Measurements from ENCODE around the gene IGSF6. TPM values are rescaled to one million over a fixed set of nuclear protein-coding genes. Genes with fewer than 3 reads are reported as not detected.

Gene IGSF6
- total and polyA plus RNA-seq, 2 of the 8 experiments (the other 6 are each of a cell fraction or from before 2014, with no cell fraction given) = not detected

GRCh38 chr16:21619765-21620425, 32.5 kb downstream of the IGSF6 start:
- Histone ChIP-seq H3K36me3 (ENCODE audit: control insufficient read depth in 2 of 4, insufficient read depth in 4 of 4, low read length in 3 of 4) (peaks cover 0 to 16% (median 4%) of the 10 kb centered on the region in 4 experiments; a peak in 4 of 8 replicates), H3K79me2 (ENCODE audit: control insufficient read depth in 1 of 2, insufficient read depth in 2 of 2, low read length in 2 of 2) (peaks cover 0 to 23% of the 10 kb centered on the region in 2 experiments; a peak in 2 of 4 replicates), H2BK20ac (ENCODE audit: low read length) (no peak overlapping the region), H3K18ac (ENCODE audit: extremely low read depth, low read length) (no peak overlapping the region), H2BK5ac (ENCODE audit: low read depth, low read length) (no peak overlapping the region), H3K4me2 (ENCODE audit: insufficient read depth in 1 of 2, low read depth in 2 of 2, low read length in 2 of 2) (no peak overlapping the region), H3K56ac (replicated peaks; ENCODE audit: insufficient read length, low read depth, low read length) (no peak overlapping the region), H4K20me1 (replicated peaks in 1 of 2; ENCODE audit: control insufficient read depth in 1 of 2, insufficient read depth in 2 of 2, low read length in 2 of 2) (no peaks in the 10 kb centered on the region), H2AFZ (ENCODE audit: low read length) (no peak overlapping the region), H2BK120ac (replicated peaks; ENCODE audit: low read depth, low read length) (no peak overlapping the region), H4K91ac (replicated peaks; ENCODE audit: insufficient read length, low read length) (no peak overlapping the region), H3K4ac (replicated peaks; ENCODE audit: insufficient read length, low read depth, low read length) (no peak overlapping the region), H2BK12ac (ENCODE audit: low read depth, low read length) (no peak overlapping the region), H3K79me1 (ENCODE audit: low read depth, low read length) (peaks cover 2% of the 10 kb centered on the region), H3K27me3 (replicated peaks in 1 of 4; ENCODE audit: control insufficient read depth in 3 of 4, extremely low read depth in 1 of 4, insufficient read depth in 3 of 4, low read length in 3 of 4) (no peaks in the 10 kb centered on the region), H3K23ac (ENCODE audit: insufficient read length) (no peak overlapping the region), H3K14ac (ENCODE audit: insufficient read length) (no peak overlapping the region), H3K4me3 (ENCODE audit: extremely low read depth in 1 of 4, insufficient read depth in 2 of 4, low read depth in 3 of 4, low read length in 4 of 4) (no peak overlapping the region), H3K23me2 (ENCODE audit: low read depth, low read length) (no peaks in the 10 kb centered on the region; the same call in 1 of the 2 replicates), H4K8ac (ENCODE audit: extremely low read depth, insufficient read depth, low read length) (no peak overlapping the region), H2AK5ac (ENCODE audit: low read depth, low read length) (no peak overlapping the region), H3K4me1 (replicated peaks in 1 of 4; ENCODE audit: control insufficient read depth in 3 of 4, insufficient read depth in 4 of 4, low read length in 3 of 4) (no peaks in the 10 kb centered on the region), H3K9me3 (ENCODE audit: insufficient read depth in 2 of 2, low read depth in 1 of 2, low read length in 1 of 2) (no peaks in the 10 kb centered on the region), H4K5ac (ENCODE audit: insufficient read length, low read depth, low read length) (no peak overlapping the region), H3K27ac (ENCODE audit: low read depth, low read length) (no peak overlapping the region), H3K9ac (replicated peaks in 1 of 4; ENCODE audit: extremely low read depth in 1 of 4, low read depth in 3 of 4, low read length in 3 of 4) (no peak overlapping the region), H2BK15ac (ENCODE audit: low read length) (no peak overlapping the region)
- no peak for FAIRE-seq
- ChIA-PET POLR2A (ENCODE audit: partially characterized antibody) (interaction anchor here (0.8 kb wide), 1 partner anchor 19 kb away, joined by 3 read pairs; no protein-coding TSS in a partner anchor), CTCF (ENCODE audit: partially characterized antibody) (interaction anchor here (1.2 to 2.2 kb wide), 3 partner anchors 9 to 18 kb away, joined by 3 to 8 read pairs (median 4); no protein-coding TSS in a partner anchor)
- 87% methylated on average over 4 of the region's 4 CpGs; no CpG with 5 or more reads in 1 of the 2 experiments for WGBS, 2 experiments (ENCODE audit: extremely low coverage in 1 of 2, insufficient coverage in 1 of 2, insufficient read length in 1 of 2, insufficient replicate concordance in 2 of 2, low coverage in 1 of 2, low lambda C conversion rate in 2 of 2, missing lambda C conversion rate in 1 of 2)
- TF ChIP-seq KDM1A (IDR thresholded peaks at IDR 0.05; ENCODE audit: borderline replicate concordance, low read length) = no peak
- no peak for TF ChIP-seq CBX5 (IDR thresholded peaks at IDR 0.05; ENCODE audit: low read depth, low read length)
- no peak for TF ChIP-seq TCF12 (IDR thresholded peaks at IDR 0.05; ENCODE audit: low read depth, low read length)
- TF ChIP-seq ATF2 (IDR thresholded peaks at IDR 0.05; ENCODE audit: low read length) = no peak
- no peak for TF ChIP-seq CHD1 (IDR thresholded peaks at IDR 0.05; ENCODE audit: low read depth, low read length)
- TF ChIP-seq RNF2 (IDR thresholded peaks at IDR 0.05; ENCODE audit: borderline replicate concordance, low read depth, low read length, missing control alignments, poor library complexity, severe bottlenecking) = no peak
- TF ChIP-seq MAFK (IDR thresholded peaks at IDR 0.05; ENCODE audit: low read depth, low read length) = no peak
- TF ChIP-seq KDM4A (IDR thresholded peaks at IDR 0.05; ENCODE audit: low read depth, low read length, severe bottlenecking) = no peak
- no peak for DNase-seq (ENCODE audit: low read depth in 1 of 2, low spot score in 2 of 2)
